Right lobe of liver (tissue), 4 donors: ENCODE data around the gene HLA-DMA.

Experiments used
- POLR2A ChIP-seq: fragments of 450-650 bp; IDR thresholded peaks from one replicate; pipeline ENCODE4 v1.6.1; 2017; ENCODE audit warnings: antibody characterized with exemption, mild to moderate bottlenecking
- TF ChIP-seq, protein P1 (sequence below), 4 donors: fragments of 200-600 bp in 3 of 4; fragments of 450-650 bp in 1 of 4; IDR thresholded peaks; one replicate each; pipeline versions ENCODE4 v1.5.1 to v1.8.0; 2016 to 2022; ENCODE audit warnings: antibody characterized with exemption in 4 of 4, mild to moderate bottlenecking in 2 of 4
- donor health status: DM: no; HTN: no; CAD: no.
- donor health status: DM: no; HTN: no; CAD: no.
- donor health status: DM: no; HTN: yes; CAD: no.

GRCh38 chr6:32920715-32921114 is 32.2 kb downstream of the HLA-DMA start:
- TF ChIP-seq, protein P1, sequence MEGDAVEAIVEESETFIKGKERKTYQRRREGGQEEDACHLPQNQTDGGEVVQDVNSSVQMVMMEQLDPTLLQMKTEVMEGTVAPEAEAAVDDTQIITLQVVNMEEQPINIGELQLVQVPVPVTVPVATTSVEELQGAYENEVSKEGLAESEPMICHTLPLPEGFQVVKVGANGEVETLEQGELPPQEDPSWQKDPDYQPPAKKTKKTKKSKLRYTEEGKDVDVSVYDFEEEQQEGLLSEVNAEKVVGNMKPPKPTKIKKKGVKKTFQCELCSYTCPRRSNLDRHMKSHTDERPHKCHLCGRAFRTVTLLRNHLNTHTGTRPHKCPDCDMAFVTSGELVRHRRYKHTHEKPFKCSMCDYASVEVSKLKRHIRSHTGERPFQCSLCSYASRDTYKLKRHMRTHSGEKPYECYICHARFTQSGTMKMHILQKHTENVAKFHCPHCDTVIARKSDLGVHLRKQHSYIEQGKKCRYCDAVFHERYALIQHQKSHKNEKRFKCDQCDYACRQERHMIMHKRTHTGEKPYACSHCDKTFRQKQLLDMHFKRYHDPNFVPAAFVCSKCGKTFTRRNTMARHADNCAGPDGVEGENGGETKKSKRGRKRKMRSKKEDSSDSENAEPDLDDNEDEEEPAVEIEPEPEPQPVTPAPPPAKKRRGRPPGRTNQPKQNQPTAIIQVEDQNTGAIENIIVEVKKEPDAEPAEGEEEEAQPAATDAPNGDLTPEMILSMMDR (IDR thresholded peaks at IDR 0.05), result no peak
- no peak for TF ChIP-seq POLR2A
